DMS53 treated with DMSO at 0.1 percent for 48 hours (cell line): Measurements from ENCODE around the gene ELF5.
A peak's percentile ranks its signal among the peaks of the same experiment; 100 is the strongest.

Source experiments
- DNase-seq: peaks from one replicate; lab custom pipeline; 2025; ENCODE audit not compliant: unreplicated experiment; lab: John Stamatoyannopoulos, UW

Gene ELF5

GRCh38 chr11:34523053-34523452 lies 9.5 kb upstream of the ELF5 start:
- DNase-seq: no peak

GRCh38 chr11:34522188-34522587 lies 8.6 kb upstream of the ELF5 start:
- DNase-seq: no peak

- no peak for DNase-seq
Observed at GRCh38 chr11:34521265-34521664, 7.7 kb upstream of the ELF5 start.

- no peak for DNase-seq
Observed at GRCh38 chr11:34519595-34520235, 6.1 kb upstream of the ELF5 start.

GRCh38 chr11:34516247-34517040 lies 2.9 kb upstream of the ELF5 start:
- no peak for DNase-seq

GRCh38 chr11:34514597-34514996 lies 1.0 kb upstream of the ELF5 start:
- DNase-seq: no peak

- DNase-seq: peak; percentile 53
Observed at GRCh38 chr11:34512840-34513681, 533 bp downstream of the ELF5 start.

GRCh38 chr11:34510673-34511072 lies 2.9 kb downstream of the ELF5 start:
- DNase-seq: no peak

GRCh38 chr11:34510218-34510617 lies 3.4 kb downstream of the ELF5 start:
- no peak for DNase-seq

- no peak for DNase-seq
Observed at GRCh38 chr11:34509336-34509876, 4.2 kb downstream of the ELF5 start.

GRCh38 chr11:34508524-34508923 lies 5.1 kb downstream of the ELF5 start:
- DNase-seq: no peak

- no peak for DNase-seq
Observed at GRCh38 chr11:34507610-34508009, 6.0 kb downstream of the ELF5 start.

- DNase-seq: no peak
Observed at GRCh38 chr11:34507156-34507555, 6.4 kb downstream of the ELF5 start.

- no peak for DNase-seq
Observed at GRCh38 chr11:34505874-34506273, 7.7 kb downstream of the ELF5 start.

GRCh38 chr11:34502949-34503348 lies 10.6 kb downstream of the ELF5 start:
- no peak for DNase-seq

- no peak for DNase-seq
Observed at GRCh38 chr11:34501949-34502348, 11.6 kb downstream of the ELF5 start.

GRCh38 chr11:34501500-34501899 lies 12.1 kb downstream of the ELF5 start:
- DNase-seq: no peak

- DNase-seq: no peak
Observed at GRCh38 chr11:34499719-34500500, 13.7 kb downstream of the ELF5 start.

GRCh38 chr11:34495724-34496377 lies 17.7 kb downstream of the ELF5 start:
- no peak for DNase-seq

- no peak for DNase-seq
Observed at GRCh38 chr11:34495239-34495723, 18.3 kb downstream of the ELF5 start.
